Breast epithelium (tissue), 3 donors: ENCODE data around the gene ZNF718.

Source experiments
- CTCF ChIP-seq, 3 donors: fragments of 450-650 bp; IDR thresholded peaks; one replicate each; pipeline ENCODE4 v1.5.1; 2016 to 2017; ENCODE audit warnings: antibody characterized with exemption in 3 of 3, mild to moderate bottlenecking in 3 of 3, moderate library complexity in 3 of 3
- POLR2A ChIP-seq: fragments of 450-650 bp; IDR thresholded peaks from one replicate; pipeline ENCODE4 v1.6.1; 2016; ENCODE audit warnings: antibody characterized with exemption, mild to moderate bottlenecking, moderate library complexity

- TF ChIP-seq CTCF (IDR thresholded peaks at IDR 0.05) (no peak), POLR2A (no peak)
Measured at GRCh38 chr4:146621-147020, 22.3 kb downstream of the ZNF718 start.
